OCI-LY7 (cell line): ENCODE measurements around the gene NUP188.

Experiments used
- EZH2phosphoT487 ChIP-seq: fragments of 200-600 bp; sonication (generic); IDR thresholded peaks from 2 replicates; pipeline ENCODE4 v1.6.1; 2018; ENCODE audit warnings: low read depth, borderline replicate concordance, mild to moderate bottlenecking, mixed run types, antibody characterized with exemption, low read length, moderate library complexity, mixed read lengths
- TF ChIP-seq, protein P1 (sequence below): fragments of 200-600 bp; sonication (generic); conservative IDR thresholded peaks from 2 replicates; pipeline ENCODE4 v1.5.1; 2014; ENCODE audit warnings: mild to moderate bottlenecking, antibody characterized with exemption, low read length, moderate library complexity, mixed read lengths

DNA sequence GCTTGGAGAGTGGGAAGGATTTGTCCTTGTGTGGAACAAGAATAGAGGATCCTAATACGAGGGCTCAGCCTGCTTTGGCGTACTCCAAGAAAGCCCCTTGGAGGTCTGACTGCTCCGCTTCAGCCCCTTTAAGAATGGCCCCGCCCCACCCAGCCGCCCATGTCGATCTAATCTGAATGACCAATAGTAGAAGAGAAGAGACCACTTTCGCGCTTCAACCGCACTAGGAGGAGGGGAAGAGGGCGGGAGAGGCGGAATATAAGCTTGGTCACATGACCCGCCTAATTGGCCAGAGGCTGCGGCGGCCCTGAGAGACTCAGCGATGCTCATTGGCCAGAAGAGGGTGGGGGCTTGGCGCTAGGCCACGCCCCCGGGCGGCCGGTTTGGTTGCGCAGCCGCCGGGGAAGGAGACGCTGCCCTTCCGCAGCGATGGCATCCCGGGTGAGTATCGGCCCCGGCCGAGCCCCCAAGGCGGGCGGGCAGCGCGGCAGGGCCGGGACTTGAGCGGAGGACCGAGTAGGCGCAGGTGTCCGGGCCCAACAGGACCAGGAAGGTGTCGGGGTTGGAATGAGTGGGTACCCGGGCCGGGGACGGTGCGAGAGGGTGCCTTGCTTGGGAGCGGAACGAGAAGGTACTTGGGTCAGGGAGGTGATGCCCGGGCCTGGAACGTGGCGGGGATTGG is 88.9 kb downstream of the NUP188 start, which contains the start of gene MIGA2:
- TF ChIP-seq EZH2phosphoT487: no peak
- TF ChIP-seq, protein P1, sequence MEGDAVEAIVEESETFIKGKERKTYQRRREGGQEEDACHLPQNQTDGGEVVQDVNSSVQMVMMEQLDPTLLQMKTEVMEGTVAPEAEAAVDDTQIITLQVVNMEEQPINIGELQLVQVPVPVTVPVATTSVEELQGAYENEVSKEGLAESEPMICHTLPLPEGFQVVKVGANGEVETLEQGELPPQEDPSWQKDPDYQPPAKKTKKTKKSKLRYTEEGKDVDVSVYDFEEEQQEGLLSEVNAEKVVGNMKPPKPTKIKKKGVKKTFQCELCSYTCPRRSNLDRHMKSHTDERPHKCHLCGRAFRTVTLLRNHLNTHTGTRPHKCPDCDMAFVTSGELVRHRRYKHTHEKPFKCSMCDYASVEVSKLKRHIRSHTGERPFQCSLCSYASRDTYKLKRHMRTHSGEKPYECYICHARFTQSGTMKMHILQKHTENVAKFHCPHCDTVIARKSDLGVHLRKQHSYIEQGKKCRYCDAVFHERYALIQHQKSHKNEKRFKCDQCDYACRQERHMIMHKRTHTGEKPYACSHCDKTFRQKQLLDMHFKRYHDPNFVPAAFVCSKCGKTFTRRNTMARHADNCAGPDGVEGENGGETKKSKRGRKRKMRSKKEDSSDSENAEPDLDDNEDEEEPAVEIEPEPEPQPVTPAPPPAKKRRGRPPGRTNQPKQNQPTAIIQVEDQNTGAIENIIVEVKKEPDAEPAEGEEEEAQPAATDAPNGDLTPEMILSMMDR: no peak
